Lower leg skin (tissue), 4 donors: ENCODE data around the gene OR51B5. TPM values are rescaled to one million over a fixed set of nuclear protein-coding genes. Genes with fewer than 3 reads are reported as not detected.
"Not testable (repeated sequence)": the region's sequence is repeated elsewhere in the genome, so short reads cannot be mapped to it uniquely, and the experiment has no call there.

ENCODE experiments used
- DNase-seq, 2 donors: peaks; one replicate each; pipeline ENCODE4 v3.0.0-alpha.2; 2019; ENCODE audit warnings: low spot score in 2 of 2
- H3K4me3 ChIP-seq: fragments of 200-600 bp; sonication (generic); 2 replicates; pipeline ENCODE4 v1.5.1; 2017; ENCODE audit warnings: mild to moderate bottlenecking, low read depth; ENCODE audit not compliant: poor library complexity, severe bottlenecking
- POLR2A ChIP-seq, 2 donors: fragments of 450-650 bp; IDR thresholded peaks; one replicate each; pipeline ENCODE4 v1.6.1; 2016 to 2017; ENCODE audit warnings: antibody characterized with exemption in 2 of 2, mild to moderate bottlenecking in 1 of 2, moderate library complexity in 1 of 2
- WGBS, 2 donors: methylation state at CpG; one replicate each; pipeline ENCODE4 v1.1.5; 2018; 5-methylcytosine and 5-hydroxymethylcytosine counted together
- intact Hi-C: fragments of 100-400 bp; cut with DNase I; formaldehyde crosslinking; loops from one replicate; pipeline ENCODE4 v1.15.0; 2023; ENCODE audit warnings: low total_unique reads
- total RNA-seq, 4 donors: library from RNA; depleted of rRNA; stranded (reverse); fragments of >200 nt; gene quantifications; one replicate each; pipeline ENCODE4 v1.1.0, GENCODE V29; 2016
- TF ChIP-seq, protein P1 (sequence below), 3 donors: fragments of 450-650 bp; IDR thresholded peaks; one replicate each; pipeline ENCODE4 v1.5.1; 2016; ENCODE audit warnings: antibody characterized with exemption in 3 of 3, mild to moderate bottlenecking in 3 of 3, moderate library complexity in 2 of 3

The OR51B5 gene
- total RNA-seq, 4 donors from 2014 or later, result not detected

DNA sequence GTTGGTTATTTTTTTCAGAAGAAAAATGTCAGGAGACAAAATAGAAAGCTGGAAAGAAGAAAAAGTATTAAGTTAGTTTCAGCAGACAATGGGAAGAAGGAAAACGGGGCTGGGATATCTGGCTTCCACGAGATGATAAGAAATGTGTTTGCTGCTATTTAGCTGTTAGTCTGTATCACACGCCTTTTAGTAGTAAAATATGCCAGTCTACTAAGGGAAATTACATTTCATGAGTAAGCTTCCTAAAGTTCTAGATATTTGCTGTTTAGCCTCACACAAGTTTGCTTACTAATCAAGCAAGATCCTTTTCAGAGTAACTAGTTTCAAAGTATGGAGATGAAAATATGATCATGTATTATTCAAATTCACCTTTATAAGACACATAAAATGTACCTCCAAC lies 43.1 kb downstream of the OR51B5 start:
- DNase-seq, result no peak
- TF ChIP-seq POLR2A (IDR thresholded peaks at IDR 0.05), result no peak
- TF ChIP-seq, protein P1, sequence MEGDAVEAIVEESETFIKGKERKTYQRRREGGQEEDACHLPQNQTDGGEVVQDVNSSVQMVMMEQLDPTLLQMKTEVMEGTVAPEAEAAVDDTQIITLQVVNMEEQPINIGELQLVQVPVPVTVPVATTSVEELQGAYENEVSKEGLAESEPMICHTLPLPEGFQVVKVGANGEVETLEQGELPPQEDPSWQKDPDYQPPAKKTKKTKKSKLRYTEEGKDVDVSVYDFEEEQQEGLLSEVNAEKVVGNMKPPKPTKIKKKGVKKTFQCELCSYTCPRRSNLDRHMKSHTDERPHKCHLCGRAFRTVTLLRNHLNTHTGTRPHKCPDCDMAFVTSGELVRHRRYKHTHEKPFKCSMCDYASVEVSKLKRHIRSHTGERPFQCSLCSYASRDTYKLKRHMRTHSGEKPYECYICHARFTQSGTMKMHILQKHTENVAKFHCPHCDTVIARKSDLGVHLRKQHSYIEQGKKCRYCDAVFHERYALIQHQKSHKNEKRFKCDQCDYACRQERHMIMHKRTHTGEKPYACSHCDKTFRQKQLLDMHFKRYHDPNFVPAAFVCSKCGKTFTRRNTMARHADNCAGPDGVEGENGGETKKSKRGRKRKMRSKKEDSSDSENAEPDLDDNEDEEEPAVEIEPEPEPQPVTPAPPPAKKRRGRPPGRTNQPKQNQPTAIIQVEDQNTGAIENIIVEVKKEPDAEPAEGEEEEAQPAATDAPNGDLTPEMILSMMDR (IDR thresholded peaks at IDR 0.05), result no peak
- no peak overlapping the region for H3K4me3 ChIP-seq
- 67 to 78% methylated on average over 3 of the region's 3 CpGs for WGBS, 2 donors
- intact Hi-C loops, result no loop called here

DNA sequence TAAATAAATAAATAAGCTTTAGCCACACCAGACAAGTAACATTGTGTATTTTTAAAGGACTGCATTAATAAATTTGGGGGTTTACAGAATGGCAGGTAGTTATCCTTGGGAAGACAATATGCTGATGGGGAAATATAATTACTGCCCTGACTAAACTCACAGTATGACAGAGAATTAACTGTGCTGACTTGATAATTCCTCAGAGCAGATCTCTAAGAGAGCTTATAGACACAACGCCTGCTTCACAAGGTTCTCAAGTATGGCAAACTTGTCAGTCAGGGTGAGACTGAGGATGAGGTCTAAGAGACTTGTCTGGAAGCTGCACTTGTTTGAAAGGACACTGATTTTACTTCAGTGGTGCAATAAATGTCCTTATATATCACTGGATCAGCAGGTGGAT lies 44.9 kb downstream of the OR51B5 start:
- WGBS, 2 donors, result 0 to 82% methylated on average over 1 of the region's 1 CpG
- TF ChIP-seq, protein P1 (IDR thresholded peaks at IDR 0.05), result no peak
- TF ChIP-seq POLR2A (IDR thresholded peaks at IDR 0.05), result no peak
- H3K4me3 ChIP-seq, result no peak overlapping the region
- intact Hi-C loops, result no loop called here
- DNase-seq, result no peak

DNA sequence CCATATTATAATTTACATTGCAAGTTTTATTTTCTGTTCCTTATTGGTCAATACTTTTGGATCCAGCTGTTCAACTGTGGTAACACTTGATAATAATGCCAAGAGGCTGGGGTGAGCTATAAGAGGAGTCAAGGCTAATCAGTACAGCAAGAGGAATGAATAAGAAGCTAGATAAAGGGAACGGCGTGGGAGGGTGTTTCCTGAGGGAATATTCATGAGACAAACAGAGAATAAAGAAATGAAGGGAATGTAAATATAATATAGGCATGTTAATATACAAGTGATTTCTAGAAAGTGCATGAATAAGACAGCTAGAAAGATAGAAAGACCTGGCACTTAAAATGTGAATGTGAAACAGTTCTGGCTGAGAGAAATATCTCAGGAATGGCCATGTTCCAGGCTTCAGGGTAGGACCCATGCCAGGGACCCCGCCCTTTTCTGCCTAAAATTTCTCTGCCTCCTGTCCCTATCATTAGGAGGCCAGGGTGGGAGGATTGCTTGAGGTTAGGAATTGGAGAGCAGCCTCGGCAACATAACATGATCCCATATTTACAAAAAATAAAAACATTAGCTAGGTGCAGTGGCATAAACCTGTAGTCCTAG lies 45.5 kb downstream of the OR51B5 start:
- no peak overlapping the region for H3K4me3 ChIP-seq
- WGBS, 2 donors, result 58 to 60% methylated on average over 4 of the region's 4 CpGs
- no peak for DNase-seq
- TF ChIP-seq POLR2A (IDR thresholded peaks at IDR 0.05), result no peak
- TF ChIP-seq, protein P1 (IDR thresholded peaks at IDR 0.05), result no peak
- intact Hi-C loops, result no loop called here

DNA sequence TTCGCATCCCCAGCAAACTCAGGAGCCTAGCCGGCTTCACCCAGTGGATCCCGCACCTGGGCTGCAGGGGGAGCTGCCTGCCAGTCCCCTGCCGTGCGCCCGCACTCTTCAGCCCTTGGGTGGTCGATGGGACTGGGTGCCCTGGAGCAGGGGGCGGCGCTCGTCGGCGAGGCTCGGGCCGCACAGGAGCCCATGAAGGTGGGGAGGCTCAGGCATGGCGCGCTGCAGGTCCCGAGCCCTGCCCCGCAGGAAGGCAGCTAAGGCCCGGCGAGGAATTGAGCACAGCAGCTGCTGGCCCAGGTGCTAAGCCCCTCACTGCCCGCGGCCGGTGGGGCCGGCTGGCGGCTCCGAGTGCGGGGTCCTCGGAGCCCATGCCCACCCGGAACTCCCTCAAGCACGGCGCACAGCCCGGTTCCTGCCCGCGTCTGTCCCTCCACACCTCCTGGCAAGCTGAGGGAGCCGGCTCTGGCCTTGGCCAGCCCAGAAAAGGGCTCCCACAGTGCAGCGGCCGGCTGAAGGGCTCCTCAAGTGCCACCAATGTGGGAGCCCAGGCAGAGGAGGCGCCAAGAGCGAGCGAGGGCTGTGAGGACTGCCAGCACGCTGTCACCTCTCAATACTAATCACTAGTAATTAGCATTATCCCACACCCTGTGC lies 48.9 kb downstream of the OR51B5 start:
- WGBS, 2 donors, result 91 to 96% methylated on average over 18 to 25 of the region's 41 CpGs
- DNase-seq, intact Hi-C loops, H3K4me3 ChIP-seq: not testable (repeated sequence)

DNA sequence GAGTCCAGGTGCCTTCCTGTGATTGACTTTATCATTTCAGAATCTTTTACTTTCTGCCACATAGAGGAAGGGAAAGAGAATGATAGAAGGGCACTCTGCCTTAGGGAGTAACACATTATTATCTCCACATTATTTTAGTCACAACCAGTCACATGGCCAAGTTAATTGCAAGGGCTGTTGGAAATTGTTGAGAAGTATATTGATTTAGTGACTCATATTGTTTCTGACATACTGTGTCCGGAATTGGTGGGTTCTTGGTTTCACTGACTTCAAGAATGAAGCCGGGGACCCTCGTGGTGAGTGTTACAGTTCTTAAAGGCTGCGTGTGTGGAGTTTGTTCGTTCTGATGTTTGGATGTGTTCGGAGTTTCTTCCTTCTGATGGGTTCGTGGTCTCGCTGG lies 50.3 kb downstream of the OR51B5 start:
- no peak for DNase-seq
- WGBS, 2 donors, result 90 to 91% methylated on average over 8 of the region's 8 CpGs
- no peak overlapping the region for H3K4me3 ChIP-seq
- TF ChIP-seq POLR2A (IDR thresholded peaks at IDR 0.05), result no peak
- TF ChIP-seq, protein P1 (IDR thresholded peaks at IDR 0.05), result no peak
- intact Hi-C loops, result no loop called here

Other genes starting within 250 kb of the OR51B5 start
- gene OR52A5, start 205.2 kb downstream of the OR51B5 start, total RNA-seq, result not detected
- gene OR52A1, start 188.8 kb downstream of the OR51B5 start, total RNA-seq, result not detected
- gene OR51V1, start 142.8 kb downstream of the OR51B5 start, total RNA-seq, result not detected
- gene HBB, start 116.5 kb downstream of the OR51B5 start, total RNA-seq, result 10 to 100 TPM in 2 of 4 donors, 1 to 10 TPM in 1, under 1 TPM in 1; 0.56 to 65.8 (median 13.1) TPM
- gene HBD, start 109.0 kb downstream of the OR51B5 start, total RNA-seq, result not detected
- not detected for gene HBG1, start 93.7 kb downstream of the OR51B5 start, total RNA-seq
- gene HBG2, start 88.7 kb downstream of the OR51B5 start, total RNA-seq, result not detected
- gene HBE1, start 73.6 kb downstream of the OR51B5 start, total RNA-seq, result not detected
- not detected for gene OR51B4, start 41.6 kb downstream of the OR51B5 start, total RNA-seq
- not detected for gene OR51B2, start 19.2 kb downstream of the OR51B5 start, total RNA-seq
- gene OR51B6, start 8.0 kb upstream of the OR51B5 start, total RNA-seq, result not detected
- gene OR51M1, start 40.3 kb upstream of the OR51B5 start, total RNA-seq, result not detected
- not detected for gene OR51Q1, start 78.6 kb upstream of the OR51B5 start, total RNA-seq
- not detected for gene OR51I1, start 98.0 kb upstream of the OR51B5 start, total RNA-seq
- not detected for gene OR51I2, start 105.8 kb upstream of the OR51B5 start, total RNA-seq
- gene OR52D1, start 145.2 kb upstream of the OR51B5 start, total RNA-seq, result not detected
- gene UBQLN3, start 166.4 kb upstream of the OR51B5 start, total RNA-seq, result under 1 TPM in 1 of 4 donors, not detected in 3; 0.13 TPM
- gene UBQLNL, start 173.2 kb upstream of the OR51B5 start, total RNA-seq, result 1 to 10 TPM in 1 of 4 donors, under 1 TPM in 3; 0.12 to 1.8 (median 0.48) TPM
- gene OR52H1, start 205.0 kb upstream of the OR51B5 start, total RNA-seq, result not detected
- not detected for gene OR52B6, start 237.4 kb upstream of the OR51B5 start, total RNA-seq